Measurements from ENCODE around the gene OGFOD3. TPM values are rescaled to one million over a fixed set of nuclear protein-coding genes. Genes with fewer than 3 reads are reported as not detected.

Gene OGFOD3
- total and polyA plus RNA-seq, 2 experiments from 2014 or later: 9.6 to 24.6 TPM

DNA sequence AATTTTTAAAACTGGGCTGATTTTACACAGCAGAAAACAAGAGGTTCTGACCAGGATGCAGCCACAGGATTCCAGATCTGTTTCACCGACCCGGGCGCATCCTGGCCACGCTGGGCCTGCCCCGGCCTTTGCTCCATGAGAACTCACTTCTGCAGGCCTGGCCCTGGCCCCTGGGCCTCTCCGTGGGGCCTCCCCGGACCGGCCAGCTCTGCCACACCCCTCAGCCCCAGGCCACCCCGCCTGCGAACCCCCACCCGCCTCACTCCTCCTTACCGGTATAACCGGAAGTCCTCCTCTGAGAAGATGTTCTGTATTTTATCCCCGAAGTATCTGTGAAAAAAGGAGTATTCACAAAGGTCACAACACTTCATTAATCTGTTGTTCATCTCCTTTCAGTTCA lies 13.3 kb downstream of the OGFOD3 start:
- Mint-ChIP-seq H3K36me3 (ENCODE audit: low read depth) (peaks cover 7% of the 10 kb centered on the region), H3K4me1 (no peaks in the 10 kb centered on the region; the same call in 2 of the 3 replicates), H3K9me3 (no peaks in the 10 kb centered on the region; the same call in 2 of the 3 replicates), H3K27ac (no peak overlapping the region), H3K4me3 (no peak overlapping the region), H3K27me3 (ENCODE audit: insufficient read depth, low read depth, poor library complexity) (peaks cover 6% of the 10 kb centered on the region)
- no peak overlapping the region for H2AFZ ChIP-seq
- no peaks in the 10 kb centered on the region for H3K4me1 ChIP-seq (ENCODE audit: insufficient read depth)
- no peaks in the 10 kb centered on the region for H3K79me2 ChIP-seq (replicated peaks; ENCODE audit: insufficient read depth)
- no peaks in the 10 kb centered on the region for H3K27me3 ChIP-seq (ENCODE audit: insufficient read depth)
- H3K27ac ChIP-seq (ENCODE audit: low read depth): no peak overlapping the region
- no peaks in the 10 kb centered on the region for H3K36me3 ChIP-seq (ENCODE audit: insufficient read depth)
- H3K9me2 ChIP-seq (ENCODE audit: insufficient read depth): no peaks in the 10 kb centered on the region
- H3K4me2 ChIP-seq: no peak overlapping the region
- H3K4me3 ChIP-seq: no peak overlapping the region
- H3F3A ChIP-seq (replicated peaks; ENCODE audit: low read depth): 0 out of 2 replicates have a peak, but pooled peaks cover 2% of the 10 kb centered on the region
- TF ChIP-seq POLR2AphosphoS5 (IDR thresholded peaks at IDR 0.05; ENCODE audit: low read depth) (no peak), CREB1 (CRISPR knock-in tag; IDR thresholded peaks at IDR 0.05; ENCODE audit: low read depth) (no peak)
- TF ChIP-seq, protein P1, sequence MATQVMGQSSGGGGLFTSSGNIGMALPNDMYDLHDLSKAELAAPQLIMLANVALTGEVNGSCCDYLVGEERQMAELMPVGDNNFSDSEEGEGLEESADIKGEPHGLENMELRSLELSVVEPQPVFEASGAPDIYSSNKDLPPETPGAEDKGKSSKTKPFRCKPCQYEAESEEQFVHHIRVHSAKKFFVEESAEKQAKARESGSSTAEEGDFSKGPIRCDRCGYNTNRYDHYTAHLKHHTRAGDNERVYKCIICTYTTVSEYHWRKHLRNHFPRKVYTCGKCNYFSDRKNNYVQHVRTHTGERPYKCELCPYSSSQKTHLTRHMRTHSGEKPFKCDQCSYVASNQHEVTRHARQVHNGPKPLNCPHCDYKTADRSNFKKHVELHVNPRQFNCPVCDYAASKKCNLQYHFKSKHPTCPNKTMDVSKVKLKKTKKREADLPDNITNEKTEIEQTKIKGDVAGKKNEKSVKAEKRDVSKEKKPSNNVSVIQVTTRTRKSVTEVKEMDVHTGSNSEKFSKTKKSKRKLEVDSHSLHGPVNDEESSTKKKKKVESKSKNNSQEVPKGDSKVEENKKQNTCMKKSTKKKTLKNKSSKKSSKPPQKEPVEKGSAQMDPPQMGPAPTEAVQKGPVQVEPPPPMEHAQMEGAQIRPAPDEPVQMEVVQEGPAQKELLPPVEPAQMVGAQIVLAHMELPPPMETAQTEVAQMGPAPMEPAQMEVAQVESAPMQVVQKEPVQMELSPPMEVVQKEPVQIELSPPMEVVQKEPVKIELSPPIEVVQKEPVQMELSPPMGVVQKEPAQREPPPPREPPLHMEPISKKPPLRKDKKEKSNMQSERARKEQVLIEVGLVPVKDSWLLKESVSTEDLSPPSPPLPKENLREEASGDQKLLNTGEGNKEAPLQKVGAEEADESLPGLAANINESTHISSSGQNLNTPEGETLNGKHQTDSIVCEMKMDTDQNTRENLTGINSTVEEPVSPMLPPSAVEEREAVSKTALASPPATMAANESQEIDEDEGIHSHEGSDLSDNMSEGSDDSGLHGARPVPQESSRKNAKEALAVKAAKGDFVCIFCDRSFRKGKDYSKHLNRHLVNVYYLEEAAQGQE (IDR thresholded peaks at IDR 0.05; ENCODE audit: unreplicated experiment): no peak
- ATAC-seq: no peak
- no peaks in the 10 kb centered on the region; the same call in 1 of the 2 replicates for H4K20me1 ChIP-seq (replicated peaks; ENCODE audit: insufficient read depth)
- DNase-seq (ENCODE audit: low spot score): no peak

DNA sequence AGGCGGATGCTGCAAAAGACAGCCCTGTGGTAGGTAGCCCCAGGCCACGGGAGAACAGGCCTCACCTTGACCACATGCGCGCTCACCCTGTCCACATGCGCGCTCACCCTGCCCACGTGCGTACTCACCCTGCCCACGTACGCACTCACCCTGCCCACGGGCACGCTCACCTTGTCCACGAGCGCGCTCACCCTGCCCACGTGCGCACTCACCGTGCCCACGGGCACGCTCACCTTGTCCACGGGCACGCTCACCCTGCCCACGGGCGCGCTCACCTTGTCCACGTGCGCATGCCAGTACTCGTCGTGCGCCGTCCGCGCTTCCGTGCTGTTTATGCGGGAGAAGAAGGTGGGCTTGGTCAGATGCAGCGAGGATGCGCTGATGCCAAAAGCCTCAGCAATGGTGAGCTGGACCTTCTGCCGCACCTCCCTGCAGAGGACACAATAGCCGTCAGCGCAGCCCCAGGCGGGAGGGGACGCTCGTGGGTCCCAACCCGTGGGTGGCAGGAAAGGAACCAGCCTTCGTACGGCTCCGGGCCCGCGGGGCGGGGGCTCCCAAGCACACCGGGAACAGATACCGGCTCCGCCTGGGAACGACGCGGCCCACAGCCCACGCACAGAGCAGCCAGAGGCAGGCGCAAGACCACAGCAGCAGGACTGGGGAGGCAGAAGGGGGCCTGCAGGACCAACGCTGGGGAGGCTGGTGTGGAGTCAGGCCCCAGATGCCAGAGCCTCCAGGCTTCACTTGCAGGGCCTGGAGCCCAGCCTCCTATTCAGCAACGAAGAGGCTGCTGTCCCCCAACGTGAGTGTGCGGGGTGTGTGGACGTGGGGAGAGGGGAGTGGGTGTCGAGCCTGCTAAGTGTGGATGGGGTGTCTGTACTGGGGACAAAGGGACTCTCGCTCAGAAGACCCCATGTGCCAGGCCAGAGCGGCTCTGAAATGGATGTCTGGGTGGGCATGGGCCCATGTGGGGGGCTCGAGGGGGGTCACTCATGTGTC lies 14.4 kb downstream of the OGFOD3 start:
- no peaks in the 10 kb centered on the region for H3K9me3 Mint-ChIP-seq
- no peaks in the 10 kb centered on the region for H3K36me3 ChIP-seq (ENCODE audit: insufficient read depth)
- no peaks in the 10 kb centered on the region for H3K9me2 ChIP-seq (ENCODE audit: insufficient read depth)
- H3K27ac ChIP-seq (ENCODE audit: low read depth): no peak overlapping the region
- no peak overlapping the region for H3K4me3 Mint-ChIP-seq
- H3K27me3 ChIP-seq (ENCODE audit: insufficient read depth): no peaks in the 10 kb centered on the region
- no peaks in the 10 kb centered on the region for H3K79me2 ChIP-seq (replicated peaks; ENCODE audit: insufficient read depth)
- H3K4me2 ChIP-seq: no peak overlapping the region
- H4K20me1 ChIP-seq (replicated peaks; ENCODE audit: insufficient read depth): no peaks in the 10 kb centered on the region; the same call in 1 of the 2 replicates
- no peak overlapping the region for H3K27ac Mint-ChIP-seq
- H3F3A ChIP-seq (replicated peaks; ENCODE audit: low read depth): 0 out of 2 replicates have a peak, but pooled peaks cover 2% of the 10 kb centered on the region
- H3K4me3 ChIP-seq: no peak overlapping the region
- no peaks in the 10 kb centered on the region; the same call in 2 of the 3 replicates for H3K4me1 Mint-ChIP-seq
- peaks cover 2% of the 10 kb centered on the region for H3K27me3 Mint-ChIP-seq (ENCODE audit: insufficient read depth, low read depth, poor library complexity)
- peaks cover 7% of the 10 kb centered on the region for H3K36me3 Mint-ChIP-seq (ENCODE audit: low read depth)
- ATAC-seq (no peak), DNase-seq (ENCODE audit: low spot score) (no peak)
- no peaks in the 10 kb centered on the region for H3K4me1 ChIP-seq (ENCODE audit: insufficient read depth)
- no peak overlapping the region for H2AFZ ChIP-seq
- TF ChIP-seq, protein P1 (IDR thresholded peaks at IDR 0.05; ENCODE audit: unreplicated experiment): no peak
- TF ChIP-seq CREB1 (CRISPR knock-in tag; IDR thresholded peaks at IDR 0.05; ENCODE audit: low read depth) (no peak), JUNB (IDR thresholded peaks at IDR 0.05; ENCODE audit: unreplicated experiment) (no peak), EZH2 (IDR thresholded peaks at IDR 0.05; ENCODE audit: low read depth, unreplicated experiment) (no peak), ZNF331 (CRISPR knock-in tag; IDR thresholded peaks at IDR 0.05; ENCODE audit: low read depth) (no peak), NANOG (IDR thresholded peaks at IDR 0.05; ENCODE audit: borderline replicate concordance) (no peak)
